BE2C (cell line): Measurements from ENCODE around the gene RFT1. TPM values are rescaled to one million over a fixed set of nuclear protein-coding genes. Genes with fewer than 3 reads are reported as not detected.

ENCODE experiments used
- DNase-seq: peaks from one replicate; pipeline ENCODE4 v3.0.0-alpha.2; 2020
- H3K27me3 ChIP-seq: fragments of 250-450 bp; sonication (Bioruptor Pico); 2 replicates; pipeline ENCODE4 v1.5.1; 2020; ENCODE audit warnings: mild to moderate bottlenecking
- H3K36me3 ChIP-seq: fragments of 250-450 bp; sonication (Bioruptor Pico); 2 replicates; pipeline ENCODE4 v1.5.1; 2020; ENCODE audit warnings: mild to moderate bottlenecking
- H3K4me1 ChIP-seq: fragments of 250-450 bp; sonication (Bioruptor Pico); 2 replicates; pipeline ENCODE4 v1.5.1; 2020
- H3K4me3 ChIP-seq: 2 replicates; pipeline ENCODE4 v1.5.1; 2011; ENCODE audit warnings: low read depth, low read length
- H3K9me3 ChIP-seq: fragments of 250-450 bp; sonication (Bioruptor Pico); 2 replicates; pipeline ENCODE4 v1.5.1; 2020
- polyA plus RNA-seq: library from polyadenylated mRNA; unstranded; fragments of >200 nt; gene quantifications from one replicate; pipeline ENCODE4 v1.2.1, GENCODE V29; 2012; ENCODE audit warnings: low read depth, missing spikeins; ENCODE audit not compliant: insufficient read length, insufficient read depth
- TF ChIP-seq, protein P1 (sequence below): IDR thresholded peaks from 2 replicates; pipeline ENCODE4 v1.5.1; 2012; ENCODE audit warnings: mild to moderate bottlenecking, low read depth, low read length

The RFT1 gene, protein sequence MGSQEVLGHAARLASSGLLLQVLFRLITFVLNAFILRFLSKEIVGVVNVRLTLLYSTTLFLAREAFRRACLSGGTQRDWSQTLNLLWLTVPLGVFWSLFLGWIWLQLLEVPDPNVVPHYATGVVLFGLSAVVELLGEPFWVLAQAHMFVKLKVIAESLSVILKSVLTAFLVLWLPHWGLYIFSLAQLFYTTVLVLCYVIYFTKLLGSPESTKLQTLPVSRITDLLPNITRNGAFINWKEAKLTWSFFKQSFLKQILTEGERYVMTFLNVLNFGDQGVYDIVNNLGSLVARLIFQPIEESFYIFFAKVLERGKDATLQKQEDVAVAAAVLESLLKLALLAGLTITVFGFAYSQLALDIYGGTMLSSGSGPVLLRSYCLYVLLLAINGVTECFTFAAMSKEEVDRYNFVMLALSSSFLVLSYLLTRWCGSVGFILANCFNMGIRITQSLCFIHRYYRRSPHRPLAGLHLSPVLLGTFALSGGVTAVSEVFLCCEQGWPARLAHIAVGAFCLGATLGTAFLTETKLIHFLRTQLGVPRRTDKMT
- 14.9 TPM for polyA plus RNA-seq

DNA sequence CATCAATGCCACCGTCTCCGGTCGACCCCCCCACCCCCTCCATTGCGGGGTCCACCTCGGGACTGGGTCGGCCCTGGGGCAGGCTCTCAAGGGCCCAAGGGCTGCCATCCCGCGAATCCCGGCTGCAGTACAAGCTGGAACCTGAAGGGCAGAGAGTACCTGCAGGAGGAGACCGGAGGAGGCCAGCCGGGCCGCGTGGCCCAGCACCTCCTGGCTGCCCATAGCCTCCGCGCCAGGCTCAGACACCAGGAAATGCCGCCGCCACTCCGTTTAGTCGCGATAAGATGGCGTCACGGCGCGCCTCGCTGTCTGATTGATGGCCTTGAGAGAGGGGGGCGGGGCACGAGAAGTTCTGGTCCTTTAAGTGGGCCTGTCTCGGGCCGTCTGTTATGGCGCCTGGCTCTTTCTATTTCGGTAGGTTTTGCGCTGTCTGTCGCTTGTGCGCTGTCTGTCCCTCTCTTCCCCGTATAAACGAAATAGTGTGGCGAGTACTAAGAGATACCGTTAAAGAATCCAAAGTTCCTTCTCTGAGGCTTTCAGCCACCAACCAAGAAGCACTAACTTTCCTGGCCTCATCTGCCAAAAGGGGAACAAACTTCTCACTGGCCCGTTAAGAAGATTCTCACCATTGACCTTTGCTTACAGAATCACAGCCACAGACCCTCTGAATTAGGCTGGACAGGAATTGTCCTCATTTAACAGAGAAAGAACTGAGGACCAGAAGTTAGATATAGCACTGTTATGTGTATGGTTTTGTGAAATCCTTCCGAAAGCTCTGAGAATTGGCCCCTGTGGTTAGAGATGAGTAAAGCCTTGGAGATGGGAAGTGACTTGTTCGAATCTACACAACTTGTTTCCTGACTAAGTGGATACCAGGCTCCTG, at the start of gene RFT1:
Gene RFT1, minus strand, starts transcription at position 257 of the 883 bp plus-strand sequence. Its CDS starts 35 bp downstream, at position 222.
- H3K9me3 ChIP-seq: no peaks in the 10 kb centered on the region
- no peaks in the 10 kb centered on the region for H3K36me3 ChIP-seq
- DNase-seq: peak; percentile 94
- H3K4me3 ChIP-seq: peak within 1 kb of the TSS; percentile 73
- H3K4me1 ChIP-seq: no peaks in the 10 kb centered on the region
- no peaks in the 10 kb centered on the region for H3K27me3 ChIP-seq
- TF ChIP-seq, protein P1, sequence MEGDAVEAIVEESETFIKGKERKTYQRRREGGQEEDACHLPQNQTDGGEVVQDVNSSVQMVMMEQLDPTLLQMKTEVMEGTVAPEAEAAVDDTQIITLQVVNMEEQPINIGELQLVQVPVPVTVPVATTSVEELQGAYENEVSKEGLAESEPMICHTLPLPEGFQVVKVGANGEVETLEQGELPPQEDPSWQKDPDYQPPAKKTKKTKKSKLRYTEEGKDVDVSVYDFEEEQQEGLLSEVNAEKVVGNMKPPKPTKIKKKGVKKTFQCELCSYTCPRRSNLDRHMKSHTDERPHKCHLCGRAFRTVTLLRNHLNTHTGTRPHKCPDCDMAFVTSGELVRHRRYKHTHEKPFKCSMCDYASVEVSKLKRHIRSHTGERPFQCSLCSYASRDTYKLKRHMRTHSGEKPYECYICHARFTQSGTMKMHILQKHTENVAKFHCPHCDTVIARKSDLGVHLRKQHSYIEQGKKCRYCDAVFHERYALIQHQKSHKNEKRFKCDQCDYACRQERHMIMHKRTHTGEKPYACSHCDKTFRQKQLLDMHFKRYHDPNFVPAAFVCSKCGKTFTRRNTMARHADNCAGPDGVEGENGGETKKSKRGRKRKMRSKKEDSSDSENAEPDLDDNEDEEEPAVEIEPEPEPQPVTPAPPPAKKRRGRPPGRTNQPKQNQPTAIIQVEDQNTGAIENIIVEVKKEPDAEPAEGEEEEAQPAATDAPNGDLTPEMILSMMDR: no peak

DNA sequence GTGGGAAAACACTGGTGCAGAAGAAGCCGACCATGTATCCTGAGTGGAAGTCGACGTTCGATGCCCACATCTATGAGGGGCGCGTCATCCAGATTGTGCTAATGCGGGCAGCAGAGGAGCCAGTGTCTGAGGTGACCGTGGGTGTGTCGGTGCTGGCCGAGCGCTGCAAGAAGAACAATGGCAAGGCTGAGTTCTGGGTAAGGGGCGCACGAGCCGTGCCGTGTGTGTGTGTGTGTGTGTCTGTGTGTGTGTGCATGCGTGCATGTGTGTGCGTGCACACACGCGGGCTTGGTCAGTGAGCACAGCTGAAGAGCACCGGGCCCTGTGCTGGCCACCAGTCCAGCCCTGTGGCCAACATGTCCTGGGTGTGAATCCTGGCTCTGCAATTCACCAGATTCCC, 49.3 kb upstream of the RFT1 start:
- no peak for DNase-seq
- Histone ChIP-seq H3K27me3 (no peaks in the 10 kb centered on the region), H3K9me3 (no peaks in the 10 kb centered on the region), H3K4me1 (no peaks in the 10 kb centered on the region), H3K36me3 (no peaks in the 10 kb centered on the region), H3K4me3 (no peak overlapping the region)
- TF ChIP-seq, protein P1: no peak

DNA sequence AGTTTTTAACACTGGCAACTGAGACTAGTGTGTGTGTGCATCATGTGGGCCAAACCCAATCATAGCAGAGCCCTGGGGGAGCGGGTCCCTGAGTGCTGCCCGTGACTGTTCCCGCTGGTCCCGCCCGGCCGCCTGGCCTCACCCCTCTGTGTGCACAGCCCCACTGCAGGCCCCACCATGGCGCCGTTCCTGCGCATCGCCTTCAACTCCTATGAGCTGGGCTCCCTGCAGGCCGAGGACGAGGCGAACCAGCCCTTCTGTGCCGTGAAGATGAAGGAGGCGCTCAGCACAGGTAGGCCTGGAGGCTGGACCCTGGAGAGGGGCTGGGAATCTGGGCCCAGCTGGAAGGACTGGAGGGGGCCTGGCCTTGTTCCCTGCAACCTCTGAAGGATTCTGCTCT, 48.0 kb upstream of the RFT1 start:
- Histone ChIP-seq H3K4me3 (no peak overlapping the region), H3K27me3 (no peaks in the 10 kb centered on the region), H3K9me3 (no peaks in the 10 kb centered on the region), H3K4me1 (no peaks in the 10 kb centered on the region), H3K36me3 (no peaks in the 10 kb centered on the region)
- TF ChIP-seq, protein P1: no peak
- DNase-seq: no peak

DNA sequence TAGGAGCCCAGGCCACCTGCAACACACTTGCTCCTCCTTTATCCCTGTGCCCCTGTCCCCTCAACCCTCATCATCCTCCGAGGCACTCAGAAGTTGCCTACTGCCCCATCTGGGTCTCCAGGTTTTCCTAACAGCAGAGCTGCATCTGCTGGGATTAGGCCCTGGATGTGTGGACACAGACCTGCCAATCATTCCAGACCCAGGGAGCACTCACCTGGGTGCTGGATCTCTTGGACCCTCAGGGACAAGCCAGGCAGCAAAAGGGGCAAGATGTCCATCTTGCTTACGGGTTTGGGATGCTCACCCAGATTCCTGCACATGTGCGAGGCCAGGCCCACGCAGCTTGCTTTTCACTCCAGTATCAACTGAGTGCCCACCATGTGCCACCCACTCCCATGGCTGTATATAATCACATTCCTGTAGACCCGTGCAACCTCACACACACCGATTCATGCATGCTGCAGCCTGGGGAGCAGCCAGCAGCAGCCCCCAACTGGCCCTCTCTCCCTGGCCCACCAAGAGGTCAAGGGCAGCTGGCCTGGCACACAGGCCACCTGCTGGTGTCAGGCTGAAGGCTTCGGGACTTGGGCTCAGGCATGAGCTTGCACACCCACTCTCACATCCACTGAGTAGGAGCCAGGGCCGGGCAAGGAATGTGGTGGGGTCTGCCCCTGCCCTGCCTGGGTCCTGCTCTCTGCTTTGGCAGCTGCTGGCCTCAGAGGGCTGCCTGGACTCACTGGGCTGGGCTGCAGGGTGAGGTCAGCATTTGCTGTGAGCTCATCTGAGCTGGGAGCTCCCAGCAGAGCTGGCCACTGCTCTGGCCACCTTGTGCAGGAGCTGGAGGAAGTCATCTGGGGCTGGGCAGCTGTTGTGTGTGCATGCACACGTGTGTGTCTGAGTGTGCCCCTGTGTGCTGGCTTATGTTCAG, 45.6 kb upstream of the RFT1 start:
- Histone ChIP-seq H3K9me3 (no peaks in the 10 kb centered on the region), H3K4me1 (no peaks in the 10 kb centered on the region), H3K4me3 (no peak overlapping the region), H3K27me3 (no peaks in the 10 kb centered on the region), H3K36me3 (no peaks in the 10 kb centered on the region)
- TF ChIP-seq, protein P1: no peak
- no peak for DNase-seq

DNA sequence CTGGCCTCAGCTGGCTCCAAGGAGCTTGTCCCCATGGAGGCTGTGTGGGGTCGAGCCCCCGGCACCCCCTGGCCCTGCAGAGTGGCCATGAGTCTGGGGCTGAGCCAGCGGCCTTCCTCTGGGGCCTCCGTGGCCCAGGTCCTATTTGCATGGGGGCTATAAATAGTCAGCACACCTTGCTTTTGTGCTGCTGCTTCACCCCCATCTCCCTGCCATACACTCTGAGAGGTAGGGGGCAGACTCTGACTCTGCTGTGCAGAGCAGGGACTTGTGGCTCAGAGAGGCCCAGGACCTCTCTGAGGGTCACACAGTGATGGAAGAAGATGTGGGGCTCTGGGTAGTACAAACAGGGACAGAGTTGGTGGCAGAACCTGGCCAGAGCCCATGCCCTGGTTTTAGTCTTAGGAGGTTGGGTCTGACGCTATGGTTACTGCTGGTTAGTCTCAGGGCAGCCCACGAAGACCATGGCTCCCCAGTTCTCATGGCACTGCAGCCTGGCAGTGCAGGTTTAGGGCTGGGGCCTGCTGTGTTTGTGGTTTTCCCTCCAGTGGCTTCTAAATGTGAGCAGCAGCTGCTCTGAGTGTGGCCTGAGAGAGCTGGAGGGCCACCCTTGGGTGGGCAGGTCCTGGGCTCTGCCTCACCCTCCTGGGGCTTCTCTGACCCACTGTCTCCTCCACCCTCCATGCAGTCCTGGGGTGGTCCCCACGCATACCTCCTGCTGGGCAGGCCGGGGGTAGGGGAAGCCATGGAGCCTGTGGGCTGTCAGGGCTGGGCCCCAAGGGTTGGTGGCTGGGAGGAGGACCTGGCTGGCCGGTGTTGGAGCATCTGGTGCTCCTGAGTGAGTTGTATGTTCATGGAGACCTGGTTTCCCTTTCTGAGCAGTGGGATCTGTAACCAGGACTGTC, 44.4 kb upstream of the RFT1 start:
- no peak for DNase-seq
- Histone ChIP-seq H3K9me3 (no peaks in the 10 kb centered on the region), H3K27me3 (no peaks in the 10 kb centered on the region), H3K4me1 (no peaks in the 10 kb centered on the region), H3K4me3 (no peak overlapping the region), H3K36me3 (no peaks in the 10 kb centered on the region)
- TF ChIP-seq, protein P1: no peak
